NOMO-1 treated with dmso at 0.1 percent for 144 hours (cell line): ENCODE results near the gene TEDC1.
A peak's percentile ranks its signal among the peaks of the same experiment; 100 is the strongest.

Source experiments
- DNase-seq: peaks from one replicate; lab custom pipeline; 2025; ENCODE audit not compliant: unreplicated experiment; lab: John Stamatoyannopoulos, UW

TEDC1 gene

GRCh38 chr14:105490572-105491365, at the start of gene TEDC1:
Gene TEDC1 (plus strand): TSS chr14:105491246. CDS start chr14:105491376, 130 bp downstream.
- peak; percentile 100 for DNase-seq

- DNase-seq, result no peak
Observed at GRCh38 chr14:105442125-105442524, 48.9 kb upstream of the TEDC1 start.

DNA sequence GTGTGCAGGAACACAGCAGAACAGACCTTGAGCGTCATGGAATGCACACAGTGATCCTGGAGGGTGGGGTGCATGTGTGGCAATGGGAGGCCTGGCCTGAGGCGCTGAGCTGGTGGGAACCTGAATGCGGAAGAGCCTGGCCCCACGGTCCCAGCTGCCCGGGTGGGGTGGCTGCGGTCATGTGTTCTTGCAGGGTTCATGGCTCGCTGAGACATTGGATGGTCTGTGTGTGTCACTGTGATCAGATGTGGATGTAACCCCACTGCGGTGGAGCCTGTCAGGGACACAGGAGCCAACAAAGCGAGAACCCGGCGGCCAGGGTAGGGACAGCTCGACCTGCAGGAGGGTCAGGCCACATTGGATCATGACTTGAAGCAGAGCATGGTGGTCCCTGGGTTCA, 48.2 kb upstream of the TEDC1 start:
- no peak for DNase-seq

GRCh38 chr14:105444859-105445258, 46.2 kb upstream of the TEDC1 start:
- no peak for DNase-seq

GRCh38 chr14:105445290-105445689, 45.8 kb upstream of the TEDC1 start:
- DNase-seq, result no peak

- DNase-seq, result no peak
Observed at GRCh38 chr14:105445901-105446845, 44.9 kb upstream of the TEDC1 start.

- no peak for DNase-seq
Observed at GRCh38 chr14:105446971-105447370, 44.1 kb upstream of the TEDC1 start.

GRCh38 chr14:105447651-105448640, 43.1 kb upstream of the TEDC1 start:
- DNase-seq, result no peak

GRCh38 chr14:105448706-105449111, 42.3 kb upstream of the TEDC1 start:
- no peak for DNase-seq

DNA sequence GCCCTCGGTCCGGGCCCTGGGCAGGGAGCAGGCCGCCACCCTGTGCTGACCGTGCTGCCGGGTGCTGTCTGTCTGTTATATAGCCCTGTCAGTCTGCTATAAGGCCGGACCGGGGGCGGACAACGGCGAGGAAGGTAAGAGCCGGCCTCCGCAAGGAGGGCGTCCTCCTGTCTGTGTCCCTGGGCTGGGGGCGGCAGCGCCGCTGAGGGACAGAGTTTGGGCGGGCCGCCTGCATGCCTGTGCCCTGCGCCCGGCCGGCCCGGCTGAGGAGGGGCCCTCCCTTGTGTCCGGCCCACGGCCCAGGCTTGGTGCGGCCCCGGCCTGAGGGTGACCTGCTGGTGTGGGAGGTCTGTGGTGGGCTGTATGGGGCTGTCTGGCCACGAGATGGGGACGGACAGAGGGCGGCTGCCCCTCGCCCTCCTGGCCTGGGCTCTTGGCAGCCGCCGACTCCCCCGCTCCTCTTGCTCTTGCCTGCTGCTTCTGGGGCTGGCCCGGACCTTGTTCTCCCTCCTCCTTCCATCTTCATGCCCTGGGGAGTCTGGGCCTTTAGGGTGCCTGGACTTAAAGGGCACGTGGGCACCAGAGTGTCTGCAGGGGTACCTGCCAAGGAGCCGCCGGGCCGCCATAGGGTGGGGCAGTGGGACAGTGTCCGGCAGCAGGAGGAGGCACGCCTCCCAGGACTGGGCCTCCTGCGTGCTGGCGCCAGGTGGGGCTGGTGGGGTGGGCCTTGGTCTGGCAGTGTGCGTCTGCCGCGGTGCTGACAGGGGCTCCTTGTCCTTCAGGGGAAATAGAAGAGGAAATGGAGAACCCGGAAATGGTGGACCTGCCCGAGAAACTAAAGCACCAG, 41.5 kb upstream of the TEDC1 start:
- DNase-seq, result no peak

DNA sequence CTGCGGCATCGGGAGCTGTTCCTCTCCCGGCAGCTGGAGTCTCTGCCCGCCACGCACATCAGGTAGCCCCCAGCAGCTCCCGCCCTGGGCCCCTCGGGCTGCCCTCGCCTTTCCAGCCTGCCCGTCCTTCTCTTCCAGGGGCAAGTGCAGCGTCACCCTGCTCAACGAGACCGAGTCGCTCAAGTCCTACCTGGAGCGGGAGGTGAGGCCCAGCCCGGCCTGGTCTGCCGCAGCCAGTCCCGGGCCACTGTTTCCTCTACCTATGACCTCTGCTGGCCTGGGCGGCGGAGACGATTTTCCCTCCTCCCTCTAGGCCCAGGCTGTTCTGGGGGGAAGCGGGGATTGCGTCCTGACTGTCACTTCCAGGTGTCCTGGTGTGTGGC, 40.9 kb upstream of the TEDC1 start:
- no peak for DNase-seq

GRCh38 chr14:105450864-105451720, 40.0 kb upstream of the TEDC1 start:
- no peak for DNase-seq

- DNase-seq, result no peak
Observed at GRCh38 chr14:105452963-105453362, 38.1 kb upstream of the TEDC1 start.

GRCh38 chr14:105453847-105454246, 37.2 kb upstream of the TEDC1 start:
- DNase-seq, result no peak

- DNase-seq, result no peak
Observed at GRCh38 chr14:105455086-105455640, 35.9 kb upstream of the TEDC1 start.

GRCh38 chr14:105455766-105456660, 35.0 kb upstream of the TEDC1 start:
- no peak for DNase-seq

GRCh38 chr14:105456736-105457617, 34.1 kb upstream of the TEDC1 start:
- no peak for DNase-seq
